Muscle of leg (tissue), 11 donors: ENCODE measurements around the gene EDRF1. TPM values are rescaled to one million over a fixed set of nuclear protein-coding genes. Genes with fewer than 3 reads are reported as not detected.

Experiments
- DNase-seq: peaks from one replicate; pipeline ENCODE4 v3.0.0; 2013
- H3K27ac ChIP-seq: one replicate; pipeline ENCODE4 v1.5.1; 2013; ENCODE audit warnings: mild to moderate bottlenecking, low read length, control low read depth
- H3K27me3 ChIP-seq: one replicate; pipeline ENCODE4 v1.6.1; 2013; ENCODE audit warnings: low read length; ENCODE audit not compliant: control insufficient read depth, insufficient read depth
- H3K36me3 ChIP-seq: one replicate; pipeline ENCODE4 v1.6.1; 2013; ENCODE audit warnings: low read length; ENCODE audit not compliant: control insufficient read depth, insufficient read depth
- H3K4me1 ChIP-seq: one replicate; pipeline ENCODE4 v1.6.1; 2013; ENCODE audit warnings: low read length; ENCODE audit not compliant: control insufficient read depth, insufficient read depth
- H3K4me3 ChIP-seq: one replicate; pipeline ENCODE4 v1.5.1; 2013; ENCODE audit warnings: low read length, control low read depth
- H3K9me3 ChIP-seq: replicated peaks from 2 replicates; pipeline ENCODE4 v1.6.1; 2013; ENCODE audit warnings: low read depth, low read length; ENCODE audit not compliant: control insufficient read depth
- WGBS: methylation state at CpG from one replicate; pipeline ENCODE4 v1.1.5; 2013; ENCODE audit warnings: missing lambda C conversion rate; ENCODE audit not compliant: insufficient coverage; 5-methylcytosine and 5-hydroxymethylcytosine counted together
- polyA plus RNA-seq, 8 donors: library from polyadenylated mRNA; unstranded; fragments of 120-200 nt; gene quantifications; one replicate each; pipeline versions ENCODE4 v1.2.1 to v1.2.3, GENCODE V29; 2013; ENCODE audit warnings: inconsistent platforms in 1 of 8, low replicate concordance in 1 of 8; ENCODE audit not compliant: insufficient read length in 8 of 8, insufficient read depth in 1 of 8
- total RNA-seq: library from RNA; stranded (reverse); fragments of 120-200 nt; gene quantifications from one replicate; pipeline ENCODE4 v1.2.4, GENCODE V29; 2013

Gene EDRF1
- total and polyA plus RNA-seq, 9 donors: 15.7 to 27.7 (median 19.9) TPM

DNA sequence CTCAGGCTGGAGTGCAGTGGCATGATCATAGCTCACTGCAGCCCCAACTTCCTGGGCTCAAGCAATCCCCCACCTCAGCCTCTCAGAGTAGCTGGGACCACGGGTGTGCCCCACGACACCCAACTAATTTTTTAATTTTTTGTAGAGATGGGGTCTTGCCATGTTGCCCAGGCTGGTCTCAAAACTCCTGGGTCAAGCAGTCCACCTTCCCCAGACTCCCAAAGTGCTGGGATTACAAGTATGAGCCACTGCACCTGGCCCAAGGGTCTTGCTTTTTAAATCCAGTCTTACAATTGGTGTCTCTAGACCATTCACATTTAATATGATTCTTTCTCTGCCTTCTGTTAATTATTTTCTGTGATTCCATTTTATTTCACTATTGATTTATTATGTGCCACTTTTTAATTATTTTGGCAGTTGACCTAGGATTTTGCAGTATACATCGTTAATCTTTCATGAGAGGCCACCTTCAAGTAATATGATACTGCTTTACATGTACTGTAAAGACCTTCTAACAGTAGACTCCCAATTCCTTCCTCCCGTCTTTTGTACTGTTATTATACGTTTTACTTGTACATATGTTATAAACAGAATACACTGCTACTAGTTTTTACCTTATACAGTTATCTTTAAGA, 37.5 kb downstream of the EDRF1 start:
- no CpG with 5 or more reads among the region's 5 CpGs for WGBS
- DNase-seq: no peak
- Histone ChIP-seq H3K4me3 (no peak overlapping the region), H3K9me3 (no peaks in the 10 kb centered on the region), H3K36me3 (peaks cover 43% of the 10 kb centered on the region), H3K4me1 (no peaks in the 10 kb centered on the region), H3K27me3 (no peaks in the 10 kb centered on the region), H3K27ac (no peak overlapping the region)

DNA sequence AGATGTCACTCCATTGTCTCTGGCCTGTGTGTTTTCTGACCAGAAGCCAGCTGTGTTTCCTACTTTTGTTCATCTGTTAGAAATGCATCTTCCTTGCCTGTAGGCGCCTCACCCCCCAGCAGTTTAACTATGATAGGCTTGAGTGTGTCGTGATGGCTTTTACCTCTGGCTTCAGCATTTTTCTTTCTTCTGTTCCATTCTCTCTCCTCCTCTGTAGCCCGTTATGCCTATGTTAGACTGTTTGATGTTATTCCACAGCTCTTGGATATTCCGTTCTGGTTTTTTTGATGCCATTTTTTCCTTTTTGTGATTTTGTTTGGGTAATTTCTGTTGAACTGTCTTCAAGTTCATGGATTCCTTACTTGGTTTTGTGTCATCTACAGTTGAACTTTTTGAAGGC, 38.2 kb downstream of the EDRF1 start:
- no peak for DNase-seq
- Histone ChIP-seq H3K27ac (no peak overlapping the region), H3K27me3 (no peaks in the 10 kb centered on the region), H3K4me1 (no peaks in the 10 kb centered on the region), H3K4me3 (no peak overlapping the region), H3K9me3 (no peaks in the 10 kb centered on the region), H3K36me3 (peaks cover 43% of the 10 kb centered on the region)
- no CpG with 5 or more reads among the region's 4 CpGs for WGBS

- H3K4me3 ChIP-seq: no peak overlapping the region
- H3K4me1 ChIP-seq: no peaks in the 10 kb centered on the region
- 25% methylated on average over 1 of the region's 1 CpG for WGBS
- H3K36me3 ChIP-seq: peaks cover 40% of the 10 kb centered on the region
- no peak for DNase-seq
- H3K27me3 ChIP-seq: no peaks in the 10 kb centered on the region
- H3K9me3 ChIP-seq: no peaks in the 10 kb centered on the region
- no peak overlapping the region for H3K27ac ChIP-seq
Observed at GRCh38 chr10:125761961-125762360, 42.5 kb downstream of the EDRF1 start.

DNA sequence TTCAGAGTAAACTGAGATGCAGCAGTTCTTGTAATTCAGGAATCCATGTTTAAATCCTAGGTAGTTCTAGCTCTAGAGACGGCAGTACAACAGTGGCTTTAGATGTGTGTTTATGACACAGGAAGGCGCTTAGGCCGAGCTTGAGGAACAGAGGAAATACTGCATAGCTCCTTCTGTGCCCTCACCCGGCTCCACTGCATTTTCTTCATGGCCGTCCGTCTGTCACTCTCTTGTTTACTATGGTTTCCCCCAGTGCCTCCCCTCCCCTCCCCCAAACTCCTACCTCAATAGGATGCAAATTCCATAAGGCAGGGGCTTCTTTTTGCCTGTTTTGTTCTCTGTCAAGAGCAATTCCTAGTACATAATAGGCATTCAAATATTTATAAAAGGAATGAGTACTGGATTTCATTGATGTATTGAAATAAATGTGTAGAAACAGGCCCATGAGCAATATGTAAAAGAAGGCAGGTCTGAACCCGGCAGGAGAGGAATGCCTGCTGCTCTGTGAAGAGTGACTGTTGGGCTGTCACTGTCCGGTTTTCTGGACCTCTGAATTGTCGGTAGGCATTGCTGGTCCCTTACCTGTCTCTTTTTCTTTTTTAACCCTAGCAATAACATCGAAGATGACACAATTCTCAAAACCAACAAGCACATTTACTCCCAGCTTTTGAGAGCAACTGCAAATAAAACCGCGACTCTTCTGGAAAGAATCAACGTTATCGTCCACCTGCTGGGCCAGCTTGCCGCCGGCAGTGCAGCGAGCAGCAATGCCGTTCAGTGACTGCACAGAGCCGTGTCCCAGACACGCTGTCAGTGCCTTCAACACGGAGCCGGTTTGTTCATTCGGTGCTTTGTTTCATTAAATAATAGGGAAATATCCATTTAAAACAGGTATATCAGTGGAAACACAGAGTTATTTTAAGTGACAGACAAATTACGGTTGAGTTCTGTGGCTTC, 43.5 kb downstream of the EDRF1 start:
- Histone ChIP-seq H3K4me1 (peaks cover 7% of the 10 kb centered on the region), H3K9me3 (no peaks in the 10 kb centered on the region), H3K36me3 (peaks cover 37% of the 10 kb centered on the region), H3K27me3 (no peaks in the 10 kb centered on the region), H3K4me3 (no peak overlapping the region), H3K27ac (no peak overlapping the region)
- DNase-seq: no peak
- 82% methylated on average over 15 of the region's 24 CpGs for WGBS

DNA sequence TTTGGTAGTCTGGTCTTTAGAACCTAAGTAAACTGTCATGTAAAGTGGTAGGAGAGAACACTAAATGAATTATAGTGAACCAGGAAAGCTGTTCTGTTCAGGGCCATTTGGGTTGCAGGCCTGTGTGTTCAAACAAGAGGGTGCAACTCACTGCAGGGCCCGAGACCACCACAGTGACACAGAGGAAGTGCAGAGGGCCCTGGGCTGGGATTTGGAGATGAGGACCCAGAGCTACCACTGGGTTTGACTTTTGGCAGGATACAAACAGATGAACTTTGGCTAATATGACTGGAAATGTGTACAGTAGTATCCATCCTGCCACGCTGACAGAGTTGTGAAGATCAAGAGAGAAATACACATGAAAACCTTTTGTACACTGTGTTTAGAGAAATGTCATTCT, 46.3 kb downstream of the EDRF1 start:
- WGBS: 90% methylated on average over 1 of the region's 2 CpGs
- DNase-seq: no peak
- Histone ChIP-seq H3K9me3 (no peaks in the 10 kb centered on the region), H3K36me3 (peaks cover 23% of the 10 kb centered on the region), H3K4me3 (no peak overlapping the region), H3K27ac (no peak overlapping the region), H3K27me3 (no peaks in the 10 kb centered on the region), H3K4me1 (peaks cover 19% of the 10 kb centered on the region)

- DNase-seq: no peak
- no peaks in the 10 kb centered on the region for H3K27me3 ChIP-seq
- WGBS: no CpG with 5 or more reads among the region's 4 CpGs
- no peaks in the 10 kb centered on the region for H3K9me3 ChIP-seq
- H3K4me1 ChIP-seq: peaks cover 19% of the 10 kb centered on the region
- no peak overlapping the region for H3K27ac ChIP-seq
- H3K4me3 ChIP-seq: no peak overlapping the region
- peaks cover 23% of the 10 kb centered on the region for H3K36me3 ChIP-seq
Observed at GRCh38 chr10:125766511-125766910, 47.0 kb downstream of the EDRF1 start.

DNA sequence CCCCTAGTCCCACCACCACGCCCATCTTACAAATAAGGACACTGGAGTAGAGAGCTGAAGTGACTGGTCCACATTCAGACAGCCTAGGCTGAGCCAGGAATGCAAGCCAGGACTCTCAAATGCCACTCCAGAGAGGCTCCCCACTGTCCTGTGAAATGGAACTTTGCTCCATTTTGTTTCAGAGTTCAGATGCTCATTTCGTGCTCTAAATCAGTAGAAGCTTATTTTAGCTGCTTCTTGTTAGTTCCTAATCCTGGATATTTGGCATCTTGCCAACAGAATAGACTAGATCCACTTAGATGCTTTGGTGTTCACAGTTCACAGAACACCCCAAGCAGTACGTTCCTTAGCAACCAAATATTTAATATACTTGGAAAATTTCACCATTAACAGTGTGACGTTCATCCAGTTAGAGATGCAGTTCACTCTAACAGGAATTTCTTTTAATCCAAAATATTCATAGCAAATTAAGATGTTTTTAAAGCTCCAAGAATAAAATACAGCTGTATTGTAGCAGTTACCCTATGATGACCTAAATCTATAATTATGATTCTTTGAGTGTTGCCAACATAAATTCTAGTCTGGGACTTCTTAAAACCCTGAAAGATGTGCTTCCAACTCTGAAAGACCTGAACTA, 48.8 kb downstream of the EDRF1 start:
- H3K27me3 ChIP-seq: no peaks in the 10 kb centered on the region
- no peak overlapping the region for H3K4me3 ChIP-seq
- 28% methylated on average over 2 of the region's 4 CpGs for WGBS
- peaks cover 10% of the 10 kb centered on the region for H3K36me3 ChIP-seq
- H3K4me1 ChIP-seq: peaks cover 19% of the 10 kb centered on the region
- H3K9me3 ChIP-seq: no peaks in the 10 kb centered on the region
- peak overlapping the region; percentile 89 for H3K27ac ChIP-seq
- DNase-seq: peak; percentile 94

- H3K27me3 ChIP-seq: no peaks in the 10 kb centered on the region
- H3K36me3 ChIP-seq: peaks cover 7% of the 10 kb centered on the region
- H3K4me1 ChIP-seq: peaks cover 19% of the 10 kb centered on the region
- WGBS: 88% methylated on average over 12 of the region's 12 CpGs
- H3K27ac ChIP-seq: peak overlapping the region; percentile 89
- no peak for DNase-seq
- H3K9me3 ChIP-seq: no peaks in the 10 kb centered on the region
- no peak overlapping the region for H3K4me3 ChIP-seq
Observed at GRCh38 chr10:125769175-125769574, 49.7 kb downstream of the EDRF1 start.

- no peaks in the 10 kb centered on the region for H3K36me3 ChIP-seq
- H3K4me3 ChIP-seq: no peak overlapping the region
- no peaks in the 10 kb centered on the region for H3K9me3 ChIP-seq
- H3K27me3 ChIP-seq: no peaks in the 10 kb centered on the region
- 82% methylated on average over 2 of the region's 5 CpGs for WGBS
- DNase-seq: no peak
- H3K4me1 ChIP-seq: peaks cover 19% of the 10 kb centered on the region
- no peak overlapping the region for H3K27ac ChIP-seq
Observed at GRCh38 chr10:125770844-125771243, 51.3 kb downstream of the EDRF1 start.
